RWPE1 (cell line): ENCODE results near the gene ROR1.

Experiments used
- CTCF ChIA-PET: fragments of 350-600 bp; sonication (Branson Sonifier 250); formaldehyde crosslinking; extraction: SDS; loops from one replicate; lab custom pipeline; 2021; lab: Yijun Ruan, JAX
- POLR2A ChIA-PET: fragments of 400-600 bp; formaldehyde crosslinking; extraction: SDS; loops from one replicate; lab custom pipeline; 2020; ENCODE audit warnings: antibody characterized with exemption; ENCODE audit not compliant: low non-redundant PET; lab: Yijun Ruan, JAX
- DNase-seq: peaks from one replicate; pipeline ENCODE4 v3.0.0; 2012; ENCODE audit warnings: low spot score
- H3K27ac ChIP-seq: fragments of 450-650 bp; 2 replicates; pipeline ENCODE4 v1.5.1; 2017
- CTCF ChIP-seq: fragments of 450-650 bp; conservative IDR thresholded peaks from 2 replicates; pipeline ENCODE4 v1.5.1; 2017; ENCODE audit warnings: low read depth, mild to moderate bottlenecking

ROR1 gene

GRCh38 chr1:64046243-64046642 is 272.4 kb downstream of the ROR1 start:
- POLR2A ChIA-PET: no interaction called here
- DNase-seq: no peak
- no peak overlapping the region for H3K27ac ChIP-seq
- no peak for TF ChIP-seq CTCF
- CTCF ChIA-PET: no interaction called here

- H3K27ac ChIP-seq: no peak overlapping the region
- POLR2A ChIA-PET: no interaction called here
- no peak for DNase-seq
- CTCF ChIA-PET: no interaction called here
- TF ChIP-seq CTCF: no peak
Observed at GRCh38 chr1:64046891-64047290, 273.1 kb downstream of the ROR1 start.

GRCh38 chr1:64047549-64047996 is 273.8 kb downstream of the ROR1 start:
- POLR2A ChIA-PET: no interaction called here
- TF ChIP-seq CTCF: no peak
- no peak for DNase-seq
- H3K27ac ChIP-seq: no peak overlapping the region
- CTCF ChIA-PET: no interaction called here

- no peak overlapping the region for H3K27ac ChIP-seq
- no peak for TF ChIP-seq CTCF
- no peak for DNase-seq
- CTCF ChIA-PET: no interaction called here
- POLR2A ChIA-PET: no interaction called here
Observed at GRCh38 chr1:64049900-64050540, 276.2 kb downstream of the ROR1 start.

- no peak overlapping the region for H3K27ac ChIP-seq
- CTCF ChIA-PET: no interaction called here
- POLR2A ChIA-PET: no interaction called here
- DNase-seq: no peak
- no peak for TF ChIP-seq CTCF
Observed at GRCh38 chr1:64050601-64051000, 276.8 kb downstream of the ROR1 start.

- POLR2A ChIA-PET: no interaction called here
- DNase-seq: no peak
- CTCF ChIA-PET: no interaction called here
- no peak for TF ChIP-seq CTCF
- no peak overlapping the region for H3K27ac ChIP-seq
Observed at GRCh38 chr1:64051796-64052195, 278.0 kb downstream of the ROR1 start.
